ENCODE measurements around the gene BRAT1.
"Not testable (repeated sequence)": the region's sequence is repeated elsewhere in the genome, so short reads cannot be mapped to it uniquely, and the experiment has no call there.

The BRAT1 gene

GRCh38 chr7:2541291-2542010, 13.9 kb downstream of the BRAT1 start:
- in situ Hi-C loops (cut with MboI; ENCODE audit: low pct_unique_long_range_greater_than_20kb, low sequenced_read_pairs), result no loop called here
- DNase-seq, result no peak

DNA sequence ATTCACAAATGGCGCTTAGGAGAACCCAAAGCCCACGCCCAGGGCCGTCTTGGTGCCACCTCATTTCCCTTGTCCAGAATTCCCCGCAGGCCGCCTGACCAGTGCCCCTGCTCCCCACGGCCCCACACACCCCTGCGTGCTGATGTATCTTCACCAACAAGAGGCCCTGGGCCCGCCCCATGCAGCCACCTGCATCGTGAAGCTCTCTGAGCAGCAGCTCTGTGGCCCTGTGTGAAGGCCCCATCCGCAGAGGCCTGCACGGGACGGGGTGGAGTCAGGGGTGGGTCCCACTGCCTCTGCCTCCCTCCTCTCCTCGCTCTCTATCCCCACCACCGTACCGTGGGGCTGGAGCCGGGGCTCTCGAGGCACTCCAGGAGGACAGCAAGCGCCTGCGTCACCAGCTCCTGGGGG, 14.7 kb downstream of the BRAT1 start:
- DNase-seq, result no peak
- in situ Hi-C loops (cut with MboI; ENCODE audit: low pct_unique_long_range_greater_than_20kb, low sequenced_read_pairs), result no loop called here

DNA sequence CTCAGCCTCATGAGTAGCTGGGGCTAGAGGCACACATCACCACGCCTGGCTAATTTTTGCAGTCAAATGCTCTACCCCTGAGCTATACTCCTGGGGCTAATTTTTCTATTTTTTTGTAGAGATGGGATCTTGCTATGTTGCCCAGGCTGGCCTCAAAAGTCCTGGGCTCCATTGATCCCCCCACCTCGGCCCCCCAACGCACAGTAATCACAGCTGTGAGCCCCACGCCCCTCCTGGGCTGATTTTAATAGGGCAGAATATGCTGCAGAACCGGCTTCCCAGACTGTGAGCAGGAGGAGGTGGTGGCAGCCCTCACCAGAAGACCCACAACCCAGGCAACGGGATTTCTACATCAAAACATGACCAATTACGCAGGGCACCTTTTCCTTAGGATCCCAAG, 15.2 kb downstream of the BRAT1 start:
- in situ Hi-C loops (cut with MboI; ENCODE audit: low pct_unique_long_range_greater_than_20kb, low sequenced_read_pairs), result no loop called here

DNA sequence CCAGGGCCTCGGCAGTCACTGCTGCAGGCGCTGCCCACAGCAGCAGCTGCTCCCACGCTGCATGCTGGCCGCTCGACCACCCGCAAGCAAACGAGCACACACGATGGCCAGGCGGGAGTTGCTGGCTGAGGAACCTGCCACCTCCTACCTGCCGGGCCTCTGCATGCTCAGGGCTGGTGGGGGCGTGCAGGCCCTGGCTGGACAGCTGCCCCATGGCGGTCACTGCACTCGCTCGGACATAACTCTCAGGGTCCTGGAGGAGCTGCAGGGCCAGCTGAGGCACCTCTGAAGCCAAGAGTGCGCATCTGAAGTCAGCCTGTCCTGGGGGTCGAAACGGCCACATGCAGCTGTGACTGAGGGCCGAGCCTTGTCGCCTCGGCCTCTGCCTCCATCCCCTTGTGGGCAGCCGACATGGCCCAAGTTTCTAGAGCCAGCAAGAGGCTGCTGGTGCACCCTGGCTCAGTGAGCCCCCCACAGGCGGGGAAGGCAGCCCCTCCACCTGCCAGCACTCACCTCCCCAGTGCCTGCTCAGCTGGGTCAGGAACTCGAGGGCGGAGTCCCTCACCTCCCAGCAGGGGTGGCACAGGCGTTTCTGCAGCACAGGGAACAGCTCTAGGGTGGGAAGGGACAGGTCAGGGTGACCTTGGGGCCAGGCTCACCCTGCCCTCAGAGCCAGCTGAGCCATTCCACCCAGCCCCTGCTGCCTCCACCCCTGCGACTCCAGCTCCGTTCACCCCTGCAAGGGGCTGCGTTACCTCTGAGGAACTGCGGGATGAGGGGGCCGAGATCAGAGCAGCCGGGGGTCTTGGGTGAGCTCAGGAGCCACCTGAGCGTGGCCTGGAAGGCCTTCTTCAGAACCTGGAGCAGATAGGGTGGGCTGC, 16.1 kb downstream of the BRAT1 start:
- no peak for DNase-seq
- in situ Hi-C loops (cut with MboI; ENCODE audit: low pct_unique_long_range_greater_than_20kb, low sequenced_read_pairs), result no loop called here

More for the DNA sequence above, 15.2 kb downstream of the BRAT1 start:
- no peak for DNase-seq

GRCh38 chr7:2537981-2538851, 17.1 kb downstream of the BRAT1 start:
- DNase-seq, result no peak
- in situ Hi-C loops (cut with MboI; ENCODE audit: low pct_unique_long_range_greater_than_20kb, low sequenced_read_pairs), result no loop called here

GRCh38 chr7:2535872-2536627, 19.3 kb downstream of the BRAT1 start:
- in situ Hi-C loops (cut with MboI; ENCODE audit: low pct_unique_long_range_greater_than_20kb, low sequenced_read_pairs); DNase-seq: not testable (repeated sequence)

DNA sequence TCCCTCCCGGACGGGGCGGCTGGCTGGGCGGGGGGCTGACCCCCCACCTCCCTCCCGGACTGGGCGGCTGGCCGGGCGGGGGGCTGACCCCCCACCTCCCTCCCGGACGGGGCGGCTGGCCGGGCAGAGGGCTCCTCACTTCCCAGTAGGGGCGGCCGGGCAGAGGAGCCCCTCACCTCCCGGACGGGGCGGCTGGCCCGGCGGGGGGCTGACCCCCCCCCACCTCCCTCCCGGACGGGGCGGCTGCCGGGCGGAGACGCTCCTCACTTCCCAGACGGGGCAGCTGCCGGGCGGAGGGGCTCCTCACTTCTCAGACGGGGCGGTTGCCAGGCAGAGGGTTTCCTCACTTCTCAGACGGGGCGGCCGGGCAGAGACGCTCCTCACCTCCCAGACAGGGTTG, 21.1 kb downstream of the BRAT1 start:
- DNase-seq; in situ Hi-C loops (cut with MboI; ENCODE audit: low pct_unique_long_range_greater_than_20kb, low sequenced_read_pairs): not testable (repeated sequence)

- in situ Hi-C loops (cut with MboI; ENCODE audit: low pct_unique_long_range_greater_than_20kb, low sequenced_read_pairs); DNase-seq: not testable (repeated sequence)
These were observed 21.8 kb downstream of the BRAT1 start for GRCh38 chr7:2533566-2533965.

- in situ Hi-C loops (cut with MboI; ENCODE audit: low pct_unique_long_range_greater_than_20kb, low sequenced_read_pairs); DNase-seq: not testable (repeated sequence)
These were observed 22.5 kb downstream of the BRAT1 start for GRCh38 chr7:2532816-2533215.

- DNase-seq; in situ Hi-C loops (cut with MboI; ENCODE audit: low pct_unique_long_range_greater_than_20kb, low sequenced_read_pairs): not testable (repeated sequence)
These were observed 23.0 kb downstream of the BRAT1 start for GRCh38 chr7:2532199-2532772.

GRCh38 chr7:2531796-2532110, 23.6 kb downstream of the BRAT1 start:
- DNase-seq; in situ Hi-C loops (cut with MboI; ENCODE audit: low pct_unique_long_range_greater_than_20kb, low sequenced_read_pairs): not testable (repeated sequence)

- in situ Hi-C loops (cut with MboI; ENCODE audit: low pct_unique_long_range_greater_than_20kb, low sequenced_read_pairs); DNase-seq: not testable (repeated sequence)
These were observed 24.1 kb downstream of the BRAT1 start for GRCh38 chr7:2530994-2531795.

DNA sequence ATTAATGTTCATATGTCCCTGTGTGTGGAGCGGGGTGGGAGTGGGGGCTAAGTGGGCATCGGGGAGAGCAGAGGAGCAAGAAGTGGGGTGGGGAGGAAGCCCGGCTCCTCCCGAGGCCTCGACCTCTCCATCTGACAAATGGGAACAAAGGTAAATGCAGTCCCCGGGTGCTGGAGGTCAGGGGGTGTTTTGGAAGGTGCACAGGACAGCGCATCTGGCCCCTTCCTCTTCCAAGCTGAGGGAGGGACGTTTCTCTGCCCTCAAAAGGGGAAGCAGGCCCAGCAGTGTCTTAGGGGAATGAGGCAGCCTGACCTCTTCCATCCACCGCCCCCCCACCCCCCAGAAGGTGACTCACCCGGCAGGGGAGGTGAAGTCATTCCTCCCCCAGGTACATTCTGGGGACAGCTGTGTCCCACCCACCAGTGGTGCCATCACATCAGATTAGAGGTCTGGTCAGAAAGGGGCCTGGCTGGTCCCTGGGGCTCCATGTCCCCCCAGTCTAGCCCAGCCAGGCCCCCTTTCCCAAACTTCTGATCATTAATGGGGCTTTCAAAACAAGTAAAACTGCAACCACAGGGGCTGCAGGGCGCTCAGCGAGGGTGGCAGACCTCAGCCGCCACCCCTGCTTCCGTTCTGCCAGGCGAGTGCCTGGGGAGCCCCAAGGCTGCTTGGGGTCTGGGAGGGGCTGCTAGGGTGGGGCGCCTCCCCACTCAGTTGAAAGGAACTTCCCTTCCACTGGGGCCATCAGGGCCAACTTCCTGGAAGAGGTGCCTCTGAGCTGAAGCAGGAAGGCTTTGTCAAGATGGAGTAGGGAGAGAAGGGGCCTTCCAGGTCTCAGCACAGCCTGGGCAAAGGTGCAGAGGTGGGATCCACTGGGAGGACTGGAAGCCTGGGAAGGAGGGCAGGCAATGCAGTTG, 25.0 kb downstream of the BRAT1 start:
- DNase-seq, result peak; percentile 78
- in situ Hi-C loops (cut with MboI; ENCODE audit: low pct_unique_long_range_greater_than_20kb, low sequenced_read_pairs), result no loop called here

DNA sequence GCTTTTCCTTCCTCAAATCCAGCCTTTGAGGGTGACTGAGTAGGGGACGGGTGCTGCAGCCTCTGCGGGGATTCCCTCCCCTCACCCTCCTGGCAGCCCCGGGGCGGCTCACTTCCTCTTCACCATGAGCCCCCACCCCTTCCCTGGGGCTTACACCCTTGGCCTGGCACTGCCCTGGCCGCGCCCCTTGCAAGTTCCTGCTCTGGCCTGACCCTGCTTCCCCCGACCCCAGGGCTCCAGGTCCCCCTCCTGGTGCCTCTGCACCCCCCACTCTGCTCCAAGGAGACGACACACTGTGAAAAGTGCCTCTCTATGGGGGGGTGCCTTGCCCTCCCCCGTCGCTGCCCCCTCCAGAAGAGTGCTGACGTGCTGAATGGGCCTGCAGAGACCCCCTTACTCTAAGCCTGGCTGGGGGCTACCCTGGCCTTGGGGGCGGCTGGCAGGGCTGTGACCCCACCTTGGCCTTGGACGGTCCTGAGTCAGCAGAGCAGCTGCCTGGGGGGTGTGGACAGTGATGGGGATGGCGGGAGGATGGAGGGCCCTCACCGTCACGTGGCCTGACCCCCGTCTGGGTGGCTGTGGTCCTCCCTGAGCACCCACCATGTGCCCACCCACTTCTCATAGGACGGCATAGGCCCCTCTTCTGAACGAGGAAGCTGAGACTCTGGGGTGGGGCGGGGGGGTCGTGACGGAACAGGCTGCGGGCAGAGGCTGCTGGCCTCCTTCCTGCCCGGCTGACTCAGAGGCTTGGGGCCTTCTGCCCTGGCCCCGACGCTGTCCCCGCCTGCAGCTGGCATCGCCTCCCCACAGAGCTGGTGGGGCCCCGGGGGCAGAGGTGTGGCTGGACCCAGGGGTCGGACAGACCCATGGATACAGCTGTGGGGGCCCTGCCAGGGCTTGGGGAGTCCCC, 25.9 kb downstream of the BRAT1 start:
- in situ Hi-C loops (cut with MboI; ENCODE audit: low pct_unique_long_range_greater_than_20kb, low sequenced_read_pairs), result no loop called here
- DNase-seq, result peak; percentile 77

- DNase-seq, result no peak
- in situ Hi-C loops (cut with MboI; ENCODE audit: low pct_unique_long_range_greater_than_20kb, low sequenced_read_pairs), result no loop called here
These were observed 26.7 kb downstream of the BRAT1 start for GRCh38 chr7:2528481-2529095.
